NCI-H2029 treated with DMSO at 0.1 percent for 48 hours (cell line): ENCODE data around the gene HNRNPU.
A peak's percentile ranks its signal among the peaks of the same experiment; 100 is the strongest.

Source experiments
- DNase-seq: peaks from one replicate; lab custom pipeline; 2025; lab: John Stamatoyannopoulos, UW

The HNRNPU gene

GRCh38 chr1:244862699-244863490, 1.4 kb downstream of the HNRNPU start:
- peak; percentile 71 for DNase-seq

- no peak for DNase-seq
Observed at GRCh38 chr1:244862354-244862698, 2.0 kb downstream of the HNRNPU start.

GRCh38 chr1:244861683-244862082, 2.7 kb downstream of the HNRNPU start:
- DNase-seq, result no peak

- no peak for DNase-seq
Observed at GRCh38 chr1:244860914-244861610, 3.3 kb downstream of the HNRNPU start.

GRCh38 chr1:244860078-244860477, 4.3 kb downstream of the HNRNPU start:
- DNase-seq, result no peak

GRCh38 chr1:244858357-244858756, 6.0 kb downstream of the HNRNPU start:
- no peak for DNase-seq

GRCh38 chr1:244857761-244858160, 6.6 kb downstream of the HNRNPU start:
- no peak for DNase-seq

GRCh38 chr1:244854865-244855578, 9.3 kb downstream of the HNRNPU start:
- no peak for DNase-seq

GRCh38 chr1:244854166-244854565, 10.2 kb downstream of the HNRNPU start:
- no peak for DNase-seq

- no peak for DNase-seq
Observed at GRCh38 chr1:244852694-244853093, 11.6 kb downstream of the HNRNPU start.

GRCh38 chr1:244851546-244852231, 12.7 kb downstream of the HNRNPU start:
- no peak for DNase-seq

- no peak for DNase-seq
Observed at GRCh38 chr1:244850896-244851295, 13.4 kb downstream of the HNRNPU start.

- DNase-seq, result no peak
Observed at GRCh38 chr1:244850099-244850852, 14.1 kb downstream of the HNRNPU start.

GRCh38 chr1:244849189-244849866, 15.0 kb downstream of the HNRNPU start:
- no peak for DNase-seq

- DNase-seq, result no peak
Observed at GRCh38 chr1:244846653-244847052, 17.7 kb downstream of the HNRNPU start.

GRCh38 chr1:244844155-244845121, 19.9 kb downstream of the HNRNPU start:
- DNase-seq, result no peak

GRCh38 chr1:244843148-244843978, 21.0 kb downstream of the HNRNPU start:
- no peak for DNase-seq

- DNase-seq, result no peak
Observed at GRCh38 chr1:244841273-244841927, 22.9 kb downstream of the HNRNPU start.
